Motor neuron (in vitro differentiated cells): ENCODE measurements around the gene SLC8A1. TPM values are rescaled to one million over a fixed set of nuclear protein-coding genes. Genes with fewer than 3 reads are reported as not detected.

ENCODE experiments used
- ATAC-seq, 8 experiments: fragments of 200-7000 bp; cut with Tn5 transposase; replicated peaks in 6 of 8; 2 replicates each; pipeline ENCODE4 v1.8.0; 2021; ENCODE audit warnings: mild to moderate bottlenecking in 8 of 8, moderate library complexity in 8 of 8
- H3K27ac ChIP-seq, 2 donors: fragments of 250-450 bp; sonication (Bioruptor Pico); 2 replicates each; pipeline ENCODE4 v1.9.0; 2021; ENCODE audit warnings: antibody characterized with exemption in 2 of 2, mild to moderate bottlenecking in 2 of 2, moderate library complexity in 1 of 2
- H3K4me1 ChIP-seq, 2 donors: fragments of 250-450 bp; sonication (Bioruptor Pico); replicated peaks in 1 of 2; 2 replicates each; pipeline ENCODE4 v1.6.1; 2021; ENCODE audit warnings: antibody characterized with exemption in 2 of 2, mild to moderate bottlenecking in 2 of 2, moderate library complexity in 1 of 2
- H3K4me3 ChIP-seq, 5 donors: fragments of 250-450 bp; sonication (Bioruptor Pico); 2 replicates each; pipeline ENCODE4 v1.9.0; 2021; ENCODE audit warnings: antibody characterized with exemption in 5 of 5, mild to moderate bottlenecking in 5 of 5, moderate library complexity in 4 of 5
- WGBS, 10 experiments: fragments of 450-650 bp; shearing (Covaris generic); methylation state at CpG; one replicate each; pipeline ENCODE4 v1.0.0; 2022; 5-methylcytosine and 5-hydroxymethylcytosine counted together
- in situ Hi-C, 9 experiments: fragments of 400-800 bp; cut with MboI; loops; one replicate each; pipeline ENCODE4 v1.15.0; 2021; ENCODE audit warnings: low sequenced_read_pairs in 9 of 9, low pct_unique_long_range_greater_than_20kb in 2 of 9; ENCODE audit not compliant: unreplicated experiment in 9 of 9
- total RNA-seq, 8 experiments: library from RNA; unstranded; fragments of 300-600 nt; gene quantifications; 2 replicates each; pipeline versions ENCODE4 v1.2.3 to v1.2.4, GENCODE V29; 2022

SLC8A1 gene
- total RNA-seq: 10 to 100 TPM in 5 of 8 experiments, under 1 TPM in 3; 0.27 to 55.1 (median 24.5) TPM

DNA sequence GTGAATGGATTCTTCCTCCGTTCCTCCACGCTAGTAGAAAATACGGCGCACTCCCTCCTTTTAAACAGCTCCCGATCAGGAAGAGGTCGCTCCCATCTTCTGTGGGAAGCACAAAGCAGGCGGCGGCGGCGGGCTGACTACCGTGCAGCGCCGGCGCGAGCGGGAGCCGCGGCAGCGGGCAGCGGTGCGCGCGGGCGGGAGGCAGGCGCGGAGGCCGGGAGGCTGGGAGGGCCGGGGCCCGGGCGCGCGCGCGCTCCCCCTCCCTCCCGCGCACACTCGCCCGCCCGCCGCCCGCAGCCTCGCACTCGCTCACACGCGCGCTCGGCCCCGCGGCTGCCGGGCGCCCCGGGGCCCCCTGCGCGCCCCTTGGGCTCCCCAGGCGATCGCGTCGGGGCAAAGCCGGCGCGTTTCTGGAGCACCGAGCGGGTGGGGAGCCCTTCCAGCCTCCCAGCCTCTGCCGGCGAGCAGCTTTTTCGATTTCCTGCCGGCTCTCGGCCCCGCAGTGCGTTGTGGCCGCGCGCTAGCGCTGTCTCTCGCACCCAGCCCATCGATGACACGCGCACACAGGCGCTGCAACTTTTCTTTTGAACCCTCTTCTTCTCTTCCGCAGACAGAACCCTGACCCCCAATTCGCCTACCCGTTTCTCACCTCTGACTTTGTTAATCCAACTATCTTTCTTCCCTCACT, at the start of gene SLC8A1:
Gene SLC8A1 (minus strand): TSS at position 173 of the 688 bp plus-strand sequence.
- ATAC-seq: peak; percentile 57 to 78 (median 72)
- WGBS, 10 experiments: 0 to 83% (median 13%) methylated on average over 1 to 13 of the region's 82 CpGs; no CpG with 5 or more reads in 3 of the 10 experiments
- in situ Hi-C loops: no loop called here
- Histone ChIP-seq H3K4me3 (peak within 1 kb of the TSS; percentile 43 to 88 (median 59)), H3K4me1 (peaks cover 10 to 12% of the 10 kb centered on the region in 2 donors), H3K27ac (peak within 1 kb of the TSS; percentile 49 to 51)

DNA sequence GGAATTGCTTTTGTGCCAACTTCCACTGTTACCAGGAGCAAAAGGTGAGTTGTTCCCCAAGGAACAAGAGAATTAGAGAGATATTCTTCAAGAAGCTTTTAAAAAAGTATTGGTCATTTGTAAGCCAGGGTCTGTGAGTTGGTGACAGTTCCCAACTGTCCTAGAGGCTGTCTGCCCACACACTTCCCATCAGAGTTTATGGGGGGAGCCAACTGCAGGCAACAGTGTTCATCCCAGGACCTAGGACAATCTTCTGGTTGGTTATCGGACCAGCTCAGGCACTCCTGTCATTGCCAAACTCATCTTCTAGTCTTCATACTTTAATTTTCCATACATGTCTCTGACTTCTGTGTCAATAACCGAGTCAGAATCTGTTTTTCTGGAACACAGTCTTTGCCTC, 47.5 kb upstream of the SLC8A1 start:
- in situ Hi-C loops: no loop called here
- H3K4me1 ChIP-seq: no peaks in the 10 kb centered on the region

GRCh38 chr2:40497251-40497859, 45.5 kb upstream of the SLC8A1 start:
- ATAC-seq: no peak
- Histone ChIP-seq H3K4me1 (no peaks in the 10 kb centered on the region), H3K27ac (no peak overlapping the region), H3K4me3 (no peak overlapping the region)
- in situ Hi-C loops: no loop called here

More for the DNA sequence above, 47.5 kb upstream of the SLC8A1 start:
- Histone ChIP-seq H3K27ac (no peak overlapping the region), H3K4me3 (no peak overlapping the region)
- ATAC-seq: no peak
- 33 to 100% (median 91%) methylated on average over 1 to 2 of the region's 2 CpGs; no CpG with 5 or more reads in 1 of the 10 experiments for WGBS, 10 experiments

DNA sequence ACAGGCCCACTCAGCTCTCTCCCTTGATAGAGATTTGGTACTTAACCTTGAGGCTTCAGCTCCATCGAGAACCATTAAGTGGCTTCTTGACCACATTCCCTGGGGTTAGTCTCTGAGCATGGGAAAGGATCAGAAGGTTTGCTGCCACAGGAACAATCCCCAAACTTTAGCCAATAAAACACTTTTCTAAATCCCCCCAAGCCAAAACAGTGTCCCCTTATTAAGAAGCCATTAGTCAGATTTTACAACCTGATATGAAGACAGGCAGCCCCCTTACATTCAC, 37.7 kb upstream of the SLC8A1 start:
- no peak for ATAC-seq
- in situ Hi-C loops: no loop called here
- H3K27ac ChIP-seq: no peak overlapping the region
- no peak overlapping the region for H3K4me3 ChIP-seq
- H3K4me1 ChIP-seq: peaks cover 6 to 27% of the 10 kb centered on the region in 2 donors
- 100% methylated on average over 1 of the region's 1 CpG; no CpG with 5 or more reads in 7 of the 10 experiments for WGBS, 10 experiments

DNA sequence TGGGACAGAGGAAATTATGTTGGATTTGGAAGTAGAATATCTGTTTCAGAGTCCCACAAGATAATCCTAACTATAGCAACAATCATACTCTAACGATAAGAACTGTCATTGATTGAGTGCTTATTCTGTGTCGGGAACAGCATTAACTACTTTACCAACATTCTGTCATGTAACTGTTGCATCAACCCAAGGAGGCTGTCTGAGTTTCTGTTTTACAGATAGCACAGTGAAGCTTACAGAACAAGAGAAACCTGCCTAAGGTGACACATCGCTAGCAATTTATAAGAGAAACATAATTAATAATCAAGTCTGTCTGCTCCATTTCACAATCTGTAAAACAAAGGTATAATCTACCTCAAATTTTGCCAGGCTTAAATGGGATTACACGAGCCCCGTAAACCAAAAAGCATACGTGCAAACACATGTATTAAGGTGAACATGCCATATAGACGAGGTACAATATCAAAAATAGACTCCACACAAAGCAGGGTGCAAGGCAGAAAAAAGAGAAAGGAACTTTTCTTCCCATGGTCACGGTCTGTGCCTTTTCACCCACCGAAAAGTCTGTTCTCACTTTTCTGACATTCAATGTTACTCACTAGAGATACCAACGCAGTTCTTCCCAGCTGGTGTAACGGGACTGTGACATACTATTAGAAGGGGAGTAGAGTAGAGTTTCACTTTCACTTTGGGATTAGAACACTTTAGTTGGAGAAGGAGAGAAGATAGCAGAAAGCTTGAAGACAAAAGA, 37.2 kb upstream of the SLC8A1 start:
- ATAC-seq: peak in 2 of 8 experiments; percentile 47 to 52
- 15 to 93% (median 74%) methylated on average over 2 to 11 of the region's 11 CpGs for WGBS, 10 experiments
- in situ Hi-C loops: no loop called here
- Histone ChIP-seq H3K4me1 (peaks cover 6 to 27% of the 10 kb centered on the region in 2 donors), H3K4me3 (no peak overlapping the region), H3K27ac (no peak overlapping the region)

DNA sequence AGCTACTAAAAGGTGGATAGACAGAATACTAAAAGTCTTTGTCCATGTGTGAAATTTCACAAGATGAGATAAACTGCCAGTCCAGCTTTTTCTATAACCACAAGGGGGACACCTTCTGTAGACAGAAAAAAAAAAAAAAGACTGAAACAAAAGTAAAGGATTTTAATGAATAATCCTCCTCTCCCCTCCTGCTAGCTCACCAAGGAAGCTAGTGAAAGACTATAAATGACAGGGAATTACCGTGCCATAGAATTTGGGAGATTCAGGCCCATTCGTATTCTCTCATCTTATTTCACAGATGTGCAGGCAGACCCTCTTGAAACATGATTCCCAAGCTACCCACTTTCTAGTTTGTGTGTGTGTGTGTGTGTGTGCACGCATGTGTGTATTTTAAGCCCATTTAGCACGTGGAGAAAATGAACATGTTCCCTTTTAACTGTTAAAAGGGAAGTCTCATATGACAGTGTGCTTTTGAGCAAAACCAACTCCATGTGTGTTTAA, 36.3 kb upstream of the SLC8A1 start:
- ATAC-seq: peak in 4 of 8 experiments; percentile 23 to 39 (median 33)
- Histone ChIP-seq H3K27ac (no peak overlapping the region), H3K4me3 (no peak overlapping the region), H3K4me1 (peaks cover 6 to 27% of the 10 kb centered on the region in 2 donors)
- WGBS, 10 experiments: 0 to 50% (median 17%) methylated on average over 1 to 4 of the region's 4 CpGs; no CpG with 5 or more reads in 3 of the 10 experiments
- in situ Hi-C loops: no loop called here

DNA sequence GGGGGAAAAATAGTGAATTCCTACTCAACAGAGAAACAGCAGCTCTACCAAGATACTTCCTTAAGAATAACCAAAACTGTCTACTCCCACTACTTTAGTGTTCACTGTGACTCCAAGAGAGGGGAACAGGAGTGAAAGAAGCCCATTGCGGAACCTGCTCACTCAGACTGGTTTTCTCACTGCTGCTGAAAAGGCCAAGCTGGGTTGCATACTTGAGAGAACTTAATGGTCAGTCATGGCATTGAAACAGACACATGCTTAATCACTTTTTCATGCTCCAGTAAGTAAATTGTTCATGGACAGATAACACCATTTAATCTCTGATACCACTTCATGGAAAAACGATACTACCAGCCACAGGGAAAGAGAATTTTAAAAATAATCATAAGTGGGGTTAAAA, 35.7 kb upstream of the SLC8A1 start:
- peak in 5 of 8 experiments; percentile 28 to 55 (median 35) for ATAC-seq
- no peak overlapping the region for H3K4me3 ChIP-seq
- H3K27ac ChIP-seq: no peak overlapping the region
- 0 to 100% (median 43%) methylated on average over 1 to 2 of the region's 2 CpGs for WGBS, 10 experiments
- in situ Hi-C loops: no loop called here
- H3K4me1 ChIP-seq: peaks cover 6 to 27% of the 10 kb centered on the region in 2 donors

DNA sequence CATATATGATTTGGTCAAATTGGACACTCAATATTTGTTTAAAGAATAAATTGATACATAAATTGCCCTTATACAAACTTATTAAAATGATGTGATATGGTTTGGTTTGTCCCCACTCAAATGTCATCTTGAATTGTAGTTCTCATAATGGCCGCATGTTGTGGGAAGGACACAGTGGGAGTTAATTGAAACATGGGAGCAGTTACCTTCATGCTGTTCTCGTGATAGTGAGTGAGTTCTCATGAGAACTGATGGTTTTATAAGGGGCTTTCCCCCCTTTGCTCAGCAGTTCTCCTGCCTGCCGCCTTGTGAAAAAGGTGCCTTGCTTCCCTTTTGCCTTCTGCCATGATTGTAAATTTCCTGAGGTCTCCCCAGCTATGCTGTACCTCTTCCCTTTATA, 34.0 kb upstream of the SLC8A1 start:
- H3K4me1 ChIP-seq: peaks cover 6 to 27% of the 10 kb centered on the region in 2 donors
- H3K4me3 ChIP-seq: no peak overlapping the region
- ATAC-seq: no peak
- H3K27ac ChIP-seq: no peak overlapping the region
- in situ Hi-C loops: no loop called here
- 33 to 100% (median 83%) methylated on average over 1 to 3 of the region's 3 CpGs; no CpG with 5 or more reads in 1 of the 10 experiments for WGBS, 10 experiments

- H3K27ac ChIP-seq: no peak overlapping the region
- ATAC-seq: no peak
- in situ Hi-C loops: no loop called here
- H3K4me1 ChIP-seq: peaks cover 6 to 27% of the 10 kb centered on the region in 2 donors
- 43 to 100% (median 86%) methylated on average over 1 to 2 of the region's 2 CpGs; no CpG with 5 or more reads in 1 of the 10 experiments for WGBS, 10 experiments
- H3K4me3 ChIP-seq: no peak overlapping the region
Observed at GRCh38 chr2:40485318-40485717, 33.4 kb upstream of the SLC8A1 start.

DNA sequence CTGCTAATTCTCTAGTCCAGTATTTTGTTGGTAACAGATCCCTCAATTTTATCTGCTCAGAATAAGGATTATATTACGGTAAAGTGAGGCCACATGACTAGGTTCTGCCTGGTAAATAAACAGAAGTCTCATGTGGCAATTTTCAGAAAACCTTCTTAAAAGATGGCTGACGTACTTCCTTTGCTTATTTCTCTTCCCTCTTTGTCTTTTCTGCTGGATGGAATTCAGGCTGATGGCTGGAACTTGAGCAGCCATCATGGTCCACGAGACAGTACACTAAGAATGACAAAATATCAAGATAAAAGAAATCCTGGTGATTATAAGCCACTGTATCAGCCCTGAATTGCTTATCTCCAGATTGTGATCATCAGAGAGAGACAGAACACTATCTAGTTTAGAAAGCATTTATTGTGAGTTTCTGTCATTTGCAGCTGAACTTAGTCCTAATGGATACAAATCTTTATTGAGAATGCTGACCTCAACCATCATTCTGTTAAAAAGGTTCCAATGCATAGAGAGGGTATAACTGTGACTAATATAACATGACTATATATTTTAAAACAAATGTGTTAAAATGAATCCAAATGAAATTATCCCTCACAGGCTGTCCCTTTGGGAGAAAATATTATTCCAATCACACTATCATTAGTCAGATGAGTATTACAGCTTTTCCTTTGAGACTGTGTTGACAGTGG, 31.8 kb upstream of the SLC8A1 start:
- Histone ChIP-seq H3K4me3 (no peak overlapping the region), H3K4me1 (peaks cover 6 to 27% of the 10 kb centered on the region in 2 donors), H3K27ac (no peak overlapping the region)
- in situ Hi-C loops: no loop called here
- WGBS, 10 experiments: 55 to 90% (median 71%) methylated on average over 1 to 3 of the region's 3 CpGs; no CpG with 5 or more reads in 1 of the 10 experiments
- peak in 2 of 8 experiments; percentile 10 to 64 for ATAC-seq

- H3K27ac ChIP-seq: no peak overlapping the region
- in situ Hi-C loops: no loop called here
- WGBS, 10 experiments: 38 to 100% (median 84%) methylated on average over 2 to 5 of the region's 5 CpGs; no CpG with 5 or more reads in 2 of the 10 experiments
Observed at GRCh38 chr2:40480596-40480995, 28.7 kb upstream of the SLC8A1 start.

DNA sequence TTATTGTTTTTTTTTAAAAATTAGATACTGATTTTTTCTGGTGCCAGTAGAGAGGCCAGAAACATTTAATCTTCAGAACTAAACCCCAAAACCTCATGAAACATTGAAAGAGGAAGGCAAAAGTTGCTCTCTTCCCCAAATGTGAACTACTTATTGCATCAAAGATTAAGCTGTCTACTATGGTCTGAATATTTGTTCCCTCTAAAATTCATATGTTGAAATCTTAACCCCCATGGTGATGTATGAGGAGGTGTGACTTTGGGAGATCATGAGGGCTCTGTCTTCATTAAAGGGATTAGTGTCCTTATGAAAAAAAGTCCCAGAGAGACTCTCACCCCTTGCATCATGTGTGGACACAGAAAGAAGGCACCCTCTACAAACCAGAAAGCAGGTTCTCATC, 28.2 kb upstream of the SLC8A1 start:
- Histone ChIP-seq H3K4me3 (no peak overlapping the region), H3K4me1 (peaks cover 5% of the 10 kb centered on the region in 2 donors), H3K27ac (no peak overlapping the region)
- in situ Hi-C loops: no loop called here
- ATAC-seq: no peak

More at GRCh38 chr2:40480596-40480995, 28.7 kb upstream of the SLC8A1 start:
- H3K4me3 ChIP-seq: no peak overlapping the region
- ATAC-seq: no peak
- H3K4me1 ChIP-seq: peaks cover 5 to 10% of the 10 kb centered on the region in 2 donors
